HEK293 (cell line): Measurements from ENCODE around the gene KCTD1.

Experiments used
- HOXD13 ChIP-seq: sonication (generic); formaldehyde crosslinking; IDR thresholded peaks from 2 replicates; pipeline ENCODE4 v1.8.0; 2022; ENCODE audit warnings: missing genetic modification reagents, borderline replicate concordance
- ZNF146 ChIP-seq: fragments of 450-650 bp; formaldehyde crosslinking; IDR thresholded peaks from 2 replicates; pipeline ENCODE4 v1.5.1; 2016; ENCODE audit warnings: missing biosample characterization, missing genetic modification characterization
- ZNF558 ChIP-seq: fragments of 450-650 bp; formaldehyde crosslinking; IDR thresholded peaks from 2 replicates; pipeline ENCODE4 v1.5.1; 2016; ENCODE audit warnings: missing biosample characterization, missing genetic modification characterization
- ZNF624 ChIP-seq: fragments of 450-650 bp; formaldehyde crosslinking; IDR thresholded peaks from 2 replicates; pipeline ENCODE4 v1.5.1; 2017; ENCODE audit warnings: missing biosample characterization, missing genetic modification characterization

- TF ChIP-seq ZNF558 (tag by site-specific recombination) (no peak), ZNF624 (tag by site-specific recombination) (no peak), HOXD13 (CRISPR knock-in tag) (no peak), ZNF146 (tag by site-specific recombination) (no peak)
Measured at GRCh38 chr18:26579941-26580618, 31.7 kb upstream of the KCTD1 start.
